Measurements from ENCODE around the gene CCDC154.

CCDC154 gene

DNA sequence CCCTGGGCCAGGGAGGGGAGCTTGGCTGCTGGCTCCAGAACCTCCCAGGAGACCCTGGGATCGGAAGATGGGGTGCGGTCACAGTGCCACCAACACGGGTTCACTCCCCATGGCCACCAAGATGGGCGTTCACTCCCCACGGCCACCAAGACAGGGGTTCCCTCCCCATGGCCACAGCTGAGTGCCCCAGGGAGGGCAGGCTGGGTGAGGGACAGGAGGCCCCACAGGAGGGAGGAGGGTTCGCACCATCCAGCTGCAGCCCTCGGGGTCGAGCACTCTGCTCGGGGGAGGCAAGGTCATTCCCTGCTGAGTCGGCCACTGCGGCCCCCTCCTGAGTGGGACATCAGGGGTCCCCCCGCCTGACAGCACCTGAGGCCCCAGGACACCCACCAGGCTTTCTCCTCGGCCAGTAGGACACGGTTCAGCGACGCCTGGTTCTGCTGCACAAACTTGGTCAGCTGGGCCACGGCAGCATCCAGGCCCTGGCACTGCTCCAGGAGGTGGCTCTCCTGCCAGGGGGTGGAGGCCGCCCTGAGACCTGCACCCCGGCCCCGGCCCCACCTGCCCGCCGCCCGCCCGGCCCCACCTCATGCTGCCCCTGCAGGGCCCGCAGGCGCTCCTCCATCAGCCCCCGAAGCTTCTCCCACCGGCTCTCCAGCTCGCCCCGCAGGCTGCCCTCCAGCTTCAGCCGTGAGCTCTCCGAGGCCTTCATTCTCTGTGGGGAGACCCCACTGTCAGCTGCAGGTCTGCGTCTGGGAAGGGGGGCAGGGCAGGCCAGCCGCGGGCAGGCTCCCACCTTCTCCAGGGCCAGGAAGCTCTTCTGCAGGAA is 5.9 kb downstream of the CCDC154 start:
- DNase-seq (ENCODE audit: low read depth, low spot score) = no peak

- DNase-seq (ENCODE audit: low read depth, low spot score) = no peak
These were observed 6.8 kb downstream of the CCDC154 start for GRCh38 chr16:1437606-1438005.

DNA sequence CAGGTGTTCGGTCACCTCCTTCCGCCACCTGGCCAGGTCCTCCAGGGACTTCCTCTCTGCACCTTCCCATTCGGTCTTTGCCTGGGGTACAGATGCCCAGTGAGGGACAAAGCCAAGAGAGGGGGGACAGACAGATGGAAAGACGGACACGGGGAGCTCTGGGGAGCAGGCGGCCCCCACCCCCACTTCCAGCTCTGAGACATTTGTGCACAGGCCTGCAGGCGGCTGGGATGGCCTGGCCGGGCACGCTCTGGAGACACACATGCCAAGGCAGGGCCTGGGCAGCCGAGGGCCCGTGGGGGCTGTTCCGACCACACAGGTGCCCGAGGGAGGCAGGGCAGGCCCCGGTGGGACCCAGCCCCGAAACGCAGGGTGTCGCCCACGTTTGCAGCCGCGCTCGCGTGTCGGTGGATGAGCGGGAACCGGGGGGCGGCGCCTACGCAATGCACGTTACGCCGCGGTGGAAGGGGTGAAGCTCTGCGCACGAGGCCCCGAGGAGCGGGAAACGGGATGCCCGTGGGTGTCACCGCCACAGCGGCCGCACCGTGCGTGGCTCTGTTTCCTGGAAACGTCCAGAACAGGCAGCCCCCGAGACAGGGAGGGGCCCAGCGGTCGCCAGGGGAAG is 7.5 kb downstream of the CCDC154 start:
- DNase-seq (ENCODE audit: low read depth, low spot score) = no peak

GRCh38 chr16:1435921-1436697 is 8.2 kb downstream of the CCDC154 start:
- no peak for DNase-seq (ENCODE audit: low read depth, low spot score)

DNA sequence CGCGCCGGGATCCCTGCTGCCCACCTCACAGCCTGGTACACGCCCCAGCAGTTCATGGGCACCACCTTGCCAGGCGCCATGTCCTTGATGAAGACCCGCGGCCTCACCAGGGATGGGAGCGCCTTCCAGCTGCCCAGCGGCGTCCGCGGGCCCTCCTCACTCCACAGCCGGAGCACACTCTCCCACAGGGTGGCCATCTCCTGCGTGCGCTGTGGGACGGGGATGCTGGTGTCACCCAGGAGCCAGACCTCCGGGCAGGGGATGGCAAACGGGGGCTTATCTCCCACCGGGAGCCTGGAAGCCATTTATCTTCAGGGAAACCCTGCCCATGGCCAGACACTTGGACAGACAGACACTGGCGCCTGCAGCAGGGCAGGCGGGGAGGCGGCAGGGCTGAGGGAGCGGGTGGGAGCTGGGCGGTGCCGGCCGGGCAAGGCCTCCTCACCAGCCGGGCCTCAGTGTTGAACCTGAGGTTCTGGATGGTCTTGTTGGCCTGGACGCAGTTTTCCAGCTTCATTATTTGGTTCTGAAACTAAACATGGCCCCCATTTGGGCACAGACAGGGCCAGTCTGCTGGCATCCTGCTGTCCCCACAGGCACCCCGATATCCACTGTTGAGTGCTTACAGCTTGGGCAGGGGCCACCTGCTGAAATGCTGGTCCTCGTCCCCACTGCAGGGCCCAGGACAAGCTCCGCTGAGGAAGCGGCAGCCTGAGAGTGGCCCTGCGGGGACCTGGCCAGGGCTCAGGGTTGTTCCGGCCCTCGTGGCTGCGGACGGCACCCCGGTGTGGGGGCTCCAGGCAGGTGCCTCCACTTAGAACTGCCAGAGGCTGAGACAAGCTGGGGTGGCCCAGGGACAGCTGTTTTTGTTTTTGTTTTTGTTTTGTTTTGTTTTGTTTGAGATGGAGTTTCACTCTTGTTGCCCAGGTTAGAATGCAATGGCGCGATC is 9.4 kb downstream of the CCDC154 start:
- no peak for DNase-seq (ENCODE audit: low read depth, low spot score)

GRCh38 chr16:1433756-1434155 is 10.6 kb downstream of the CCDC154 start:
- DNase-seq (ENCODE audit: low read depth, low spot score) = no peak

DNA sequence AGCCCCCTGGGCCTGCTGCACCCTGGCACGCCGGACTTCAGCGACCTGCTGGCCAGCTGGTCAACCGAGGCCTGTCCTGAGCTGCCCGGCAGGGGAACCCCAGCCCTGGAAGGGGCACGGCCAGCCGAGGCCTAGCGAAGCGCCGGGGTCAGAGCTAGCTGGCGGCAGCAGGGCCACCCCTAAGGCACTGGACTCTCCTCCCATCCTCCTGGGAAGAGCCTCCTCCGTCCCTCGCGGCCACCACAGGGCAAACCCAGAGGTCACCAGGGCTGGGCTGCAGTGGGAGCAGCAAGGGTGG is 11.1 kb downstream of the CCDC154 start:
- DNase-seq (ENCODE audit: low read depth, low spot score) = no peak

- DNase-seq (ENCODE audit: low read depth, low spot score) = no peak
These were observed 11.7 kb downstream of the CCDC154 start for GRCh38 chr16:1432388-1433262.

DNA sequence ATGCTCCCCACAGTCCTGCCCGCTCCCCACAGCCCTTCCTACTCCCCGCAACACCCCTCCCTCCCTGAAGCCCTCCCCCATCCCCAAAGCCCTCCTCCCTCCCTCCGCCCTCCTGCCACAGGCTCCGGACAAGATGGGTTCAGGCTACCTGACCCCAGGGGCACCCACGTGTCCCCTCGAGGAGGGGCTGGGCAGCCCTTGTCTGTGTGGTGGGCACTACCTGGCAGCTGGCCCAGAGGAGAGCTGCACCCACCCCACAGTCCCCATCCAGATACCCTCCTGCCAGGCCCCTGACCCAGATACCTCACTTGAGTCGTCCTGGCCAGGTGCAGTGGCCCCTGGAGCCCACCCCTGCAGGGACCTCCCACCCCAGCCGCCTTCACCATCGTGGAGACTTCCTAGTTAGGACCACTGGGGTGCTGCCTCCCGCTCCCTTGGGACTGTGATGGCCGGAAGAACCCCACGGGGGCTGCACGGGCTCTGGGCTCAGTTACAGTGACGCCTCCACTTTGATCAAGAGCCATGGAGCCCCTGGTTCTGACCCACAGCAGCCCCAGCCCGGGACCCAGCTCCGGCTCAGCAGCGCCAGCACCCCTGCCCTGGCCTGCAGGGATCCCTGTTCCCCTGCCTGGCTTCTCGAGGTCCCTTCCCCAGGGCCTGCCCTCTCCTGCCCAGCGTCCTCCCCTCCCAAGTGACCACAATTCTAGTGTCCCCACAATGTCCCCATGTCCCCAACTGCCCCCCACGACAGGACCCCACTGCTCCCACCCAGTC is 12.7 kb downstream of the CCDC154 start:
- DNase-seq (ENCODE audit: low read depth, low spot score) = no peak

GRCh38 chr16:1430759-1431496 is 13.4 kb downstream of the CCDC154 start, which contains the start of gene PERCC1:
PERCC1 (plus strand) TSS chr16:1431078; CDS start chr16:1432594, 1,516 bp downstream.
- no peak for DNase-seq (ENCODE audit: low read depth, low spot score)

GRCh38 chr16:1430214-1430758 is 14.1 kb downstream of the CCDC154 start:
- DNase-seq (ENCODE audit: low read depth, low spot score) = no peak

- DNase-seq (ENCODE audit: low read depth, low spot score) = no peak
These were observed 14.7 kb downstream of the CCDC154 start for GRCh38 chr16:1429631-1430030.

DNA sequence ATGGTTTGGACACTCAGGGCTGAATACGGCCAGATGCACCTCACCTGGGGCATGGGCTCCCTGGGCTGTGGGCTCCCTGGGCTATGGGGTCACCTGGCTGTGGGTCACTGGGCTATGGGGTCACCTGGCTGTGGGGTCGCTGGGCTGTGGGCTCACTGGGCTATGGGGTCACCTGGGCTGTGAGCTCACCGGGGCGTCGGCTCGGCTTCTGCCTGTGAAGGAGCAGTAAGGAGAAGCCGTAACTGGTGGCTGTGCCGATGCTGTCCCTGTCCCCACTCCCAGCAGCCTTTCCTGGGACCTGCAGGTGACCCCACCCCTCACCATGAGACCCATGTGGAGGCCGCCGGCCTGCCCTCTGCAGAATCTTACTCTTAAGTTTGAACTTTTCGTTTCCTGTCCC is 15.3 kb downstream of the CCDC154 start:
- DNase-seq (ENCODE audit: low read depth, low spot score) = no peak

DNA sequence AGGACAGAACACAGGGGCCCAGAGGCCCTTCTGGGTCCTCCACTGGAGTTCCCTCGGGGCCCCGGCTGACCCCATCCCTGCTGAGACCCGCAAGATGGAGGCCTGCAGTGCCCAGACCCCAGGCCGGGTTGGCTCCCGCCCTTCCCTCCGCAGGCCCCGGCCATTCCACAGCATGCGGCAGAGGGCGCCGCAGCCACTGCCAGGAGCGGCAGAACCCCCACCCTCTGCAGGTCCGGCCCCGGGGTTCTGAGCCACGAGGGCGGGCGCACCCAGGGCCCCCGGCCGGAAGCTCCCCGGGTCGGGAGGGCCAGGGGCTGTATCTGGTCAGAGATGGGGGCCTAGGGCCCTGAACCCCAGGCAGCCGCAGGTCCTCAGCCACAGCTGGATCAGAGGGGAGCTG is 15.8 kb downstream of the CCDC154 start:
- no peak for DNase-seq (ENCODE audit: low read depth, low spot score)

DNA sequence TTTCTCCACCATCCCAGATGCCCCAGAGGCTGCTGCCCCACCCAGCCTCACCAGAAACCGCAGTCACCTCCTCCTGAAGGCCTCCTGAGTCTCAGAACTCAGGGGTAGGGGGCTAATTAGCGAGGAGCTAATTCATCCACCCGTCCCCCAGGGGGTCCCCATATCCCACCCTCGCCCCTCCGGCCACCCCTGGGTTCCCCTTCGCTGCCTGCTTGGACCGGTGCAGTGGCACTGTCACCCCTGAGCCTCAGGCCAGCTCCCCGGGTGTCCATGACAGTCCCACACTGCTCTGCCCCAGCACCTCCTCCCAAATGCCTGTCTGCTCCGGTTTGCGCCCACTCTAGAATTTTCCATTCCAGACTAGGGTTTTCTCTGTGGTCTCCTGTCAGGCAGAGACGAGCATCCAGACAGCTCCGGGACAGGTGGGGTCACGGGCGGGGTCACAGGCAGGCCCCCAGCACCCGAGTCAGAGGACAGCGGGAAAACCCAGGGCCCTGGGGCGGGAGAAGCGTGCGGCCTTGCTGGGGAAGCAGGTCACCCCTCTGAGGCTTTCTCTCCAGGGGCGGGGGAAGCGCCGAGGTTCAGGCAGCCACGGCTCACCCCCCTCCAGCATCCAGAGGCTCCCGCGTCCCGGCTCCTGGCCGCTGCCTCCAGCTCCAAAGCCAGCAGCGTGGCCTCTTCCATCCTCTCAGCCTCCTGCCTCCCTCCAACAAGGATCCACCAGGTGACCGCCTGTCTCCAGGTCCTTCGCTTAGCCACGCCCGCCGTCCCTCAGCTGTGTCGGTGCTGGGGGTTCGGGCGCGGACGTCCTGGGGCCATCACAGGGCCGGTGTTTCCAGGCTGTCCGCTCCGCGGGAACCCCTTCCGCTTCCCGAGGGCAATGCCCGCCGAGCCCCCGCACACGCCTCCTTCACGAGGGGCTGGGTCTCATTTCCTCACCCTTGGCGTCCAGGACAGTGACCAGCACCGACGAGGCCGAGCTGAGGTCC is 16.6 kb downstream of the CCDC154 start:
- DNase-seq (ENCODE audit: low read depth, low spot score) = no peak

DNA sequence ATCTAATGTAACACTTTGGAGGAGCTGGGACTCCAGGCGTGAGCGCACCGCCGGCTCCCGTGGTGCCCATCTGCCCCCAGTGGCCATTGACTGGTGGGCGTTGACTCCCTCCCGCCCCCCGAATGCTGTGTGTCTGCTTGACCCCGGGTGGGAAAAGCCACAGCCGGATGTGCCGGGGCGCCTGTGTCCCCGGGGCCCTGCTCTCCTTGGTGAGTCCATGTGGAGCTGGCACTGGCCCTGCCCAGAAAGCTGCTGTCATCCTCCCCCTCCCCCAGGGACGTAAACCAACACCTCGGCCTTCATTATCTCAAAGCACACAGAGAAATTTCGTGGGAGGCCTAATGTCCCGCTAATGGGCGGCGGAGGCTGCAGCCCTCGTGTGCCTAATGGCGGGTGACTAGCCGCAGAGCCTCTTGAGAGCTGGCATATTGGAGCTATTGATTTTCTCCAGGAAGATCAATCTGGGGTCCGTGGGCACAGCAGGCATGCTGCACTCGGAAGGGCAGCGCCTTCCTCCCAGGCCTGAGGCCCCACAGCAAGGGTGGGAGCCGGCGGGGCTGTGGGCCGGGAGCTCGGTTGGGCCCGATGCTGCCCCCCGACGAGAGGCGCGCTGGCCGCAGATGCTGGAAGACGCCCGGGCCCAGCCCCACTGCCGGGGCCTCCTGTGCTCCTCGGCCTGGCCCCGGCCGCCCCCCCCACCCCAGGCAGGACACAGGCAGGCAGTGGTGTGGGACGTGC is 17.5 kb downstream of the CCDC154 start:
- no peak for DNase-seq (ENCODE audit: low read depth, low spot score)
